Pancreas (tissue), 10 donors: ENCODE data around the gene STARD3. TPM values are rescaled to one million over a fixed set of nuclear protein-coding genes. Genes with fewer than 3 reads are reported as not detected.
A peak's percentile ranks its signal among the peaks of the same experiment; 100 is the strongest.

Experiments
- ATAC-seq, 4 donors: fragments of 200-7000 bp; cut with Tn5 transposase; one replicate each; pipeline versions ENCODE4 v1.8.0 to v1.9.1; 2020; ENCODE audit warnings: mild to moderate bottlenecking in 4 of 4, moderate library complexity in 4 of 4
- DNase-seq, 6 donors: peaks; one replicate each; pipeline ENCODE4 v3.0.0-alpha.2; 2020
- FAIRE-seq: peaks from 2 replicates; lab custom pipeline; 2012; peaks lifted over from hg19 to GRCh38; lab: Jason Lieb, UNC
- H3K27ac ChIP-seq, 4 donors: fragments of 200-600 bp; sonication (generic); 1 replicate in 3 of 4; 2 replicates in 1 of 4; pipeline versions ENCODE4 v1.5.0 to v1.8.0; 2020
- H3K27me3 ChIP-seq, 4 donors: fragments of 200-600 bp; one replicate each; pipeline ENCODE4 v1.8.0; 2021
- H3K36me3 ChIP-seq, 3 donors: fragments of 200-600 bp; sonication (generic) in 1 of 3; one replicate each; pipeline versions ENCODE4 v1.5.0 to v1.8.0; 2020 to 2021
- H3K4me1 ChIP-seq, 3 donors: fragments of 200-600 bp; one replicate each; pipeline ENCODE4 v1.8.0; 2021
- H3K4me3 ChIP-seq, 4 donors: fragments of 200-600 bp; sonication (generic) in 2 of 4; one replicate each; pipeline versions ENCODE4 v1.5.0 to v1.8.0; 2020 to 2021
- H3K9me3 ChIP-seq, 4 donors: fragments of 200-600 bp; one replicate each; pipeline ENCODE4 v1.8.0; 2021
- CTCF ChIP-seq, 4 donors: fragments of 200-600 bp; sonication (generic) in 3 of 4; IDR thresholded peaks; one replicate each; pipeline versions ENCODE4 v1.5.0 to v1.8.0; 2021; ENCODE audit warnings: antibody characterized with exemption in 4 of 4
- WGBS, 2 donors: extraction: QIAGEN DNeasy Blood & Tissue Kit; methylation state at CpG; one replicate each; pipeline ENCODE4 v1.1.7; 2013; 5-methylcytosine and 5-hydroxymethylcytosine counted together
- intact Hi-C, 3 donors: fragments of 100-400 bp; cut with DNase I; formaldehyde crosslinking; loops; one replicate each; pipeline versions ENCODE4 v1.11.1 to v1.14.2; 2022
- polyA plus RNA-seq, 2 donors: library from polyadenylated mRNA; stranded (reverse); fragments of 200-250 nt; gene quantifications; one replicate each; pipeline ENCODE4 v1.2.3, GENCODE V29; 2013
- total RNA-seq, 6 donors: library from RNA; stranded (reverse); fragmentation: NEBNext Ultra II Directional in 4 of 6; extraction: Animal tissue kit (Norgen Biotek cat#: 25700) in 4 of 6; gene quantifications; one replicate each; pipeline versions ENCODE4 v1.2.1 to v1.2.4, GENCODE V29; 2021 to 2023
- donor health status: healthy with polysubstance abuse.
- donor health status: DM: no; HTN: no; CAD: no; lungs with moderate emphysema.
- donor health status: DM: no; HTN: no; CAD: no.
- donor health status: control.
- donor health status: control.
- donor health status: Bipolar disorder and iron deficiency.
- donor health status: DM: yes; HTN: yes; CAD: no.
- donor health status: DM: no; HTN: no; CAD: no.
- donor health status: DM: no; HTN: no; CAD: no.
- donor health status: DM: yes; HTN: yes; CAD: no.

STARD3 gene
- total and polyA plus RNA-seq, 8 donors, result 24.4 to 73.8 (median 29.9) TPM

GRCh38 chr17:39650121-39650579 lies 13.2 kb downstream of the STARD3 start:
- no peak overlapping the region for H3K27ac ChIP-seq
- TF ChIP-seq CTCF (IDR thresholded peaks at IDR 0.05), result no peak
- H3K36me3 ChIP-seq, result no peaks in the 10 kb centered on the region
- 87 to 89% methylated on average over 11 of the region's 11 CpGs for WGBS, 2 donors
- H3K4me1 ChIP-seq, result no peaks in the 10 kb centered on the region
- H3K27me3 ChIP-seq, result no peaks in the 10 kb centered on the region
- DNase-seq (no peak), ATAC-seq (no peak), FAIRE-seq (no peak)
- intact Hi-C loops, result no loop called here
- H3K9me3 ChIP-seq, result no peaks in the 10 kb centered on the region
- no peak overlapping the region for H3K4me3 ChIP-seq

GRCh38 chr17:39651923-39652586 lies 15.1 kb downstream of the STARD3 start:
- no peak for TF ChIP-seq CTCF (IDR thresholded peaks at IDR 0.05)

DNA sequence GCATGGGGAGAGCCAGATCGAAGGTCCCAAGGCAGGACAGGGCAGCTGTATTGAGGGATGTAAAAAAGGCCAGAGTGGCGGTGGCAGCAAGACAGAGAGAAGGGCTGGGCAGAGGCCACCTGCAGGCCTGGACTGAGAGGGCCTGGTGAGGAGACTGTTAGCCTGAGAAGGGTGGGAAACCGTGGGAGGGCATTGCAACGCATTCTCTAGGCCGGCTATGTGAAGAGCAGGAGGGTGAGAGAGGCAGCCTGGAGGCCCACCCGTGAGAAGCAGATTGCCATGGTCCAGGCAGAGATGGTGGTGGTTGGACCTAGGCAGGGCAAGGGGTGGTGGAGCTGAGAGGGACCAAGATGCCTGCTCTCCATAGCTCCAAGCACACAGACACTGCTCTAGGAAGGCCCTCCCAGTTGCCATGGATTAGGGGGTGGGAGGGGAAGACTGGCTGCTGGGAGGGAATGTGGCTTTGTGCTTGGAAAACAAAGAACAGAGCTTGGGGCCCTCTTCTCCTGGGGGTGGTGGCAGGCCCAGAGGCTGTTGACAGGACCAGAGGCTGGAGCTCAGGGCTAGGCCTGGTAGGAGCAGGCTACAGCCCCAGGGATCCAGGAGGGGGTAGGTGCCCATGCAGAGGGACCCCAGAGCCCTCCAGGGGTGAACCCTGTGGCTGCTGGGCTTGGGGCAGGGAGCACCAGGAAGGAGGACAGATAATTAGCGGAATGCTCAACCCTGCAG lies 15.8 kb downstream of the STARD3 start:
- WGBS, 2 donors, result 68 to 73% methylated on average over 7 of the region's 7 CpGs
- FAIRE-seq, result no peak
- no peak for TF ChIP-seq CTCF (IDR thresholded peaks at IDR 0.05)
- H3K36me3 ChIP-seq, result no peaks in the 10 kb centered on the region
- H3K4me1 ChIP-seq, result no peaks in the 10 kb centered on the region
- DNase-seq, result no peak
- no peaks in the 10 kb centered on the region for H3K9me3 ChIP-seq
- peak in 2 of 4 donors; percentile 15 to 18 for ATAC-seq
- no peak overlapping the region for H3K4me3 ChIP-seq
- no peak overlapping the region for H3K27ac ChIP-seq
- intact Hi-C loops, result no loop called here
- H3K27me3 ChIP-seq, result no peaks in the 10 kb centered on the region

More at GRCh38 chr17:39651923-39652586, 15.1 kb downstream of the STARD3 start:
- intact Hi-C loops, result no loop called here
- Histone ChIP-seq H3K27me3 (no peaks in the 10 kb centered on the region), H3K4me3 (no peak overlapping the region), H3K36me3 (no peaks in the 10 kb centered on the region), H3K4me1 (no peaks in the 10 kb centered on the region), H3K9me3 (no peaks in the 10 kb centered on the region), H3K27ac (no peak overlapping the region)
- 59 to 60% methylated on average over 8 of the region's 8 CpGs for WGBS, 2 donors
- ATAC-seq (no peak), DNase-seq (no peak), FAIRE-seq (no peak)

- Histone ChIP-seq H3K4me1 (no peaks in the 10 kb centered on the region), H3K27me3 (no peaks in the 10 kb centered on the region), H3K36me3 (no peaks in the 10 kb centered on the region), H3K9me3 (no peaks in the 10 kb centered on the region), H3K27ac (no peak overlapping the region), H3K4me3 (no peak overlapping the region)
- DNase-seq (no peak), ATAC-seq (no peak), FAIRE-seq (no peak)
- intact Hi-C loops, result no loop called here
- TF ChIP-seq CTCF (IDR thresholded peaks at IDR 0.05), result no peak
- WGBS, 2 donors, result 76 to 84% methylated on average over 8 to 12 of the region's 12 CpGs
Measured at GRCh38 chr17:39653316-39653661, 16.3 kb downstream of the STARD3 start.
